ENCODE measurements around the gene OPA1.

Gene OPA1

DNA sequence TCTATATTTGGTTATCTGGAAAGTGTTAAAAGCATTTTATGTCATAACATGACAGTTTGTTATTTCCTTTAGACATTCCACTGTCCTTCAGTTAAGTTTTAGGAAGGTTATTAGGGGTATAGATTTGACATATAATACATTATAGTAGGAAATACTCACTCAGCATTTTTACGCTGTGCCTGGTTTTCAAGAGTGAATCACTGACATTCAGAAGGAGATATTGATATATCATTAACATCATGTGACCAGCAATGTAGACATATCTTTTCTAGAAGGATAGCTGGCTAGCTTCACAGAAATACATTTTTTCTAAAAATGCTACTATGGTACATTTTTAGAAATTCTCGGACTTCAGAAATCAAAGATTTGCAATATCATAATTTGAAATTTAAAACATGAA is 57.6 kb downstream of the OPA1 start:
- DNase-seq, result no peak

DNA sequence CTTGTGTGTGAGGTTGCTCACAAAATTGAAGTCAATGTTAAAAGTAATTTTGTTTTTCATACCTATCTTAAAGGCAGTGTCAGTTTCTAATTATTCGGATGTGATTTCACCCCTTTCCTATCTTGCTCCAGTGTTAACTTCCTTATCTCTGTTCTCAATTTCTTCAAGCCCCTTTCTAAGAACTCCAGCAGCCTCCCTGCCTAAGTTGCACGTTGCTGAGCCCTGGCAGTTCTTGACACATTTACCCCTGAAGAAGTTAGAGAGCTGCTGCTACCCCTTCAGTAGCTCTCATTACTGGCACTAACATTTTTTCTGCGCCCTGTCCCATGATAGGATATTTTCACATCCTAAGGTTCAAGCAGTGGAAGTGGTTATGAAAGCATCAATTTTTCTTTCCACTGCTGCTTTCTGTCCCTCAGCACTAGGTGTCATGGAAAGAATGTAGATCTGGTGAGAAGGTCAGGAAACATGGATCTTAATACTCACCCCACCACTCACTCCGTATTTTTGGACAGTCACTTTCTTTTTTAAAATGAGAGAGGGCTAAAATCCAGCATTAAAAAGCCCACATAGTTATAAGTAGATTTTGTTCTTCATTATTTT is 62.9 kb downstream of the OPA1 start:
- no peak for DNase-seq

DNA sequence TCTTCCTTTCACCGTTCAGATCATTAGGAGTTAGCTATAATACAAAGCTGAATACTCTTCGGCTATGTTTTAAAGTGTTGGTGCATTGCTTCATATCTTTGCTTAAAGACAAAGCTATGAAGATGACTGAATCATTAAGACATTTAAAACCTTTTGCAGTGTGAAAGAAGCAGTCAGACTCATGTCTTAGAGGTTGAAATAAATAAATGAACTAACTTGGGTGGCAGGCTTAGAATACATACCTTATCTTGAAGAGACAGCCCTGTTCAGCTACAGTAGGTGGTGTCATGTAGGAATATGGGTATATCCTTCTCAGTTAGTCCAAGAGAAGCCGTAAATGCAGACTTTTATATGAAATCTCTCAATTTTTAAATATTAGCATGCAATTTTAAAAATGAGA is 63.4 kb downstream of the OPA1 start:
- DNase-seq, result no peak

DNA sequence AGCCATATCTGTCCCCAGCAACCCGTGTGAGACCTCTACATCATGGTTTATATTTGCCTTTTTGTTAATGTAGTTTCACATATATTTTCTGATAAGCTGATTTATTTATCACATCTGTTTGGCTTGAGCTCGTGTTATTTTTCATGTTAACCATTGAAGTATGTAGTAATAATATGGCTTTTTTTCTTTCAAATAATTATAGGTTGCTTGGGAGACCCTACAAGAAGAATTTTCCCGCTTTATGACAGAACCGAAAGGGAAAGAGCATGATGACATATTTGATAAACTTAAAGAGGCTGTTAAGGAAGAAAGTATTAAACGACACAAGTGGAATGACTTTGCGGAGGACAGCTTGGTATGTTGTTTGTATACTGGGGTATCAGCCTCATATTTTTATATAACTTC is 63.9 kb downstream of the OPA1 start:
- DNase-seq, result no peak

DNA sequence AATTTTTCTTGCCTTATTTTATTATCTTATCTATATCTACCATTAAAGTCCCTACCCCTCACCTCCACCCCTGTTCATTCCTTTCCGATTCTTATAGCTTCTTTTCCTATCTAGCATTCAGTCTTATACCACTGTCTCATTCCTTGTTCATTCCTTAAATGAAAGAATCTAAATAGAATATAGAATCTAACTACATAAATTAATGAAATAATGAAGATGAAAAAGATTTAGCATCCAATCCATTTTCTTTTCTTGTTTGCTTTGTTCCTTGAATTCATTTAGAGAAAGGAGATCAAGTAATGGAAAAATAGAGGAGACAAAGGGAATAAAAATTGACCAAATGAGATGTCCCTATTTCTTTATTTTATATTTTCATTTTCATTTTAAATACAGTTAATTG is 67.2 kb downstream of the OPA1 start:
- no peak for DNase-seq

DNA sequence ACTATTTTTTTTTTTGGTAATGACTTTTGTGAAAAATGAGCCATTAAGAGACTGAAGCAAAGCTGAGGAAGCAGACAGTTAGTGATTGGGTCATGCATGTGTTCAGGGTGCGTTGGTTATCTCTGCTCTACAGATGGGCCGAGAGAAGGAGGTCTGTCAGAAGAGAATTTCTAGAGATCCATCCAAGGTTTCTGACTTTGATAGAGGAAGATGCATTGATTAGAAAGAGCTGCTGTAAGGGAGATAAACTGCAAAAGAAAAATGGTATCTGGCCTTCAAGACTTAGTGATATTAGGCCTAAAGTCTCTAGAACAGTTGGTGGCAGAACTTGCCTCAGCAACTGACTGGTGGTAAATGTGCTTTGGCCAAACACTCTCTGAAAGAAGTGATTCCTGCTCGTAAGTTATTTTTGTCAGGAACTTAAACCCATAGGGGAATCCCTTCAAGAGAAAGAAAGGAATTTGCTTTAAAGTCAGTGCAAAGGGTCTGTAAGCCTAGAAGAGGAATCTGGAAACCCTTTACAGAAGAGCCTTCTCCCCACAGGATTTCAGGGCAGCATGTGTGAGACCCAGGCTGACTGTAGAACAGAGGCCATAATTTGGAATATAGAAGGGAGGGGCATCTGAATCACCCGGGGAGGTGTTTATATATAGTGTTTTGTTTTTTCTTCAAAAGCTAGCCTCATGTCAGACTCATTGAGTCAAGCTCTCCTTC is 67.8 kb downstream of the OPA1 start:
- no peak for DNase-seq

DNA sequence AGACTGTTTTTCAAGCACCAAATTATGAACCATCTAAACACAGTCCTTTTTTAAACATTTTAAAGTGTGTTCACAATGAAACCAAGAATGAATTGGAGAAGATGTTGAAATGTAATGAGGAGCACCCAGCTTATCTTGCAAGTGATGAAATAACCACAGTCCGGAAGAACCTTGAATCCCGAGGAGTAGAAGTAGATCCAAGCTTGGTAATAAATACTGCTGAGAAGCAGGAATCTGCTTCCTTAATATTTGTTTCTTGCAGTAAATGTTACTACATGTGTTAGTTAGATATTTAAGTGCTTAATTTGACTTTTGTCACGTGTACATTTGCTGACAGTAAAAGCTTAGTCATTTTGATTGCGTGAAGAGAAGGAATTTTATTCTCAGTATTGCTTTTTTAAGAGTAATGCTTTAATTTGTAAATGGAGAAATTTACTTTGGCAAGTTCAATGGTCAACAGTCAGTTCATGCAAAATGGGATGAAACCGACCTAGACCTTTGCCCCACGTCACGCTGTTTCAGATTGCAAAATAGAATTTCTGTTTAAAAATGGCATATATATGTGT is 69.8 kb downstream of the OPA1 start:
- no peak for DNase-seq

DNA sequence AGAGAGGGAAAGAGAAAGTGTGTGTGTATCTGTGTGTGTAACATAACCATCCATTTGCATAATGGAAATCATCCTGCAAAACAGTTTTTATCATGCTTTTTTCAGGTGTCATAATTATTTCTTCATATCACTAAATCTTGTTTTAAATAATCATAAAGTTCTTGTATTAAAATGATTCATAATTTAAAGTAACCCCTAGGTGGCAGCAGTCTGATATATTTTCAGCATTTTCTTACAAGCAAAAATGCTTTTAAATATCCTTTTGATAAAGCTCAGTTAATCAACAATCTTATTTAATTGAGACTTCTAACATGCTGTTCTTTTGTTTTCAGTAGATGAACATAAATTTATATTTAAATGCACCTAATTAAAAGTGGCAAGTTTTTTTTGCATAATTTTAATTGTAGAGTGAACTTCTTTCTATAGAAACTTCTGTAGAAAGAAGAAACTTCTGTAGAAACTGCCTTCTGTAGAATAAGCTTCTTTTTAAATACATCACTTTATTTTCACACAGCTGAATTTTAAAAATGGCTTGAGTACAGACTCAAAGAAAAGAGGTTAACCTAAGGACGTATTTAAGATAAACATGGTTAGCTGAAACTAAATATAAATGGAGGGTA is 72.5 kb downstream of the OPA1 start:
- DNase-seq, result no peak

DNA sequence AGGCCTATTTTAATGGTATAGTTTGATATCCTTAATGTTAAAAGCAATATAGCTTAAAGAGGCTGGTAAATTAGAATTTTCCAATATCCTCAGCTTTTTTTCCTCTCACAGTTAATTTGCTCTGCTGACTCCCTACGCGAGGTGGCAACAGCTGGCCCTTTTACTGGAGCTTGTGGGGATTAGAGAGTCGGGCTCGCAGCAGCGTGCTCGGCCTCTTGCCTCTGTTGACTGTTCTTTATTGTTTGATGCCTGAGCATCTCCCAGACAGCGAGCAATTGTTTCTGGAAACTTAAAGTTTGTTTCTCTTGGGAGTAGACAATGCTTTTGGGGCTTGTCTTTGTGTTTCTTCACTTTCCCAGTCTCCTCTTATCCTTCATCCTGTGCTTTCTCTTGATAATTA is 80.8 kb downstream of the OPA1 start:
- DNase-seq, result no peak

DNA sequence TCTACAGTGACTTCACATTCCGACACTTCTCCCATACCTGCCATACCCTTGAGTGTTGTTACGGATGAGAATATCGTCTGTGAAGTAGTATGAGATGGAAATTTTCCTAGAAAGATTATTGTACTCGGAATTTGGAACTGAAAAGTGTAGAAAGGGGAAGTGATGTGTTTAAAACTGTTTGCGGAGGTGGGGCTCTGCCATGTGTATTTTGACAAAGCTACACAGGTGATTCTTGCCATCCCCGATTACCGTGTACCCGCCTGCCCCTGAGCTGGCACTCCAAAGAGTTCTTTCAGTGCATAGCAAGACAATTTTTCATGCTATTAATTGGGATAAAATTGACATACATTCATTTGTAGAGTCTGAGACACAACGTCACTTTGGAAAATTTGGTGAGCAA is 81.7 kb downstream of the OPA1 start:
- DNase-seq, result no peak

DNA sequence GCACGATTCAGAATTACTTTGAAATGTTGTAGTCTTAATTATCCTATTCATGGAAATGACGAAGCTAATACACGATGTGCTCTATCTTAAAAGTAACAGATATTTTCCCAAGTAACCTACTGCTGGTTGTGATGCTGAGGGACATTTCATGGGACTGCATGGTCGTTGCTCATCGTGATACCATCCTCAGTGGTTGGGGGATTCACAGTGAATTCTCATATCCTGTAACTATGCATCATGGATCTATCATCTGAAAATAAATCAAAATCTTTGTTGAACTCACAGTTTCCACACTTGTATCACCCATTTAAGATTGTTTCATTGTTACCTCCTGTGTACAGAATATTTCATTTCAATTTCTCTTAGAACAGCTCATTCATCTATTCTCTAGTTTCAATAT is 84.7 kb downstream of the OPA1 start:
- no peak for DNase-seq

DNA sequence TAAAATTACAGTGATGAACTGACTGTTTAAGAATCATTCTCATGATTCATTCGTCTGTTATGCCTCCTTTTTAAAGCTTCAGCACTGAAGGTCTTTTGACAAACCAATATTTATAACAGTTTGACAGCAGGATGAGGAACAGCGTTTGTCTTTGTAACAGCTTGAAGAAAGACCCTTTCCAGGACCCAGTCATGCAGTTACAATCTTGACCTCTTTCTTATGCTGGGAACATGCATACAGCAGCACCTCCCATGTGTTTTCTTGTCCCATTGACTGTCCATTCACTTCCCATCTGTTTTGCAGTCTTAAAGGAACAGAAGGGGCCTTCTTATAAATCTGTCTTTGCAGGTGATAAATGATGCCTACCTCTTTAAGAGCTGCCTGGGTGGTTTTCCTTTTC is 87.2 kb downstream of the OPA1 start:
- DNase-seq, result no peak

DNA sequence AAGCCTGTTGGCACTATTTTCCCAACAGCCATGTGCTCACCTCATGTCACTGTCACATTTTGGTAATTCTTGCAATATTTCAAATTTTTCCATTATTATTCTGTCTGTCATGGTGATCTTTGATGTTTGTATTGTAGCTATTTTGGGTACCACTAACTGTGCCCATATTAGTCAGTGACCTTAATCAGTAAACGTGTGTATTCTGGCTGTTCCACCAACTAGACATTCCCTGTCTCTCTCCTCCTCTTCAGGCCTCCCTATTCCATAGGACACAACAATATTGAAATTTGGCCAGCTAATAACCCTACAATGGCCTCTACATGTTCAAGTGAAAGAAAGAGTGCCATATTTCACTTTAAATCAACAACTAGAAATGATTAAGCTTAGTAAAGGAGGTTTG is 88.6 kb downstream of the OPA1 start:
- DNase-seq, result no peak

DNA sequence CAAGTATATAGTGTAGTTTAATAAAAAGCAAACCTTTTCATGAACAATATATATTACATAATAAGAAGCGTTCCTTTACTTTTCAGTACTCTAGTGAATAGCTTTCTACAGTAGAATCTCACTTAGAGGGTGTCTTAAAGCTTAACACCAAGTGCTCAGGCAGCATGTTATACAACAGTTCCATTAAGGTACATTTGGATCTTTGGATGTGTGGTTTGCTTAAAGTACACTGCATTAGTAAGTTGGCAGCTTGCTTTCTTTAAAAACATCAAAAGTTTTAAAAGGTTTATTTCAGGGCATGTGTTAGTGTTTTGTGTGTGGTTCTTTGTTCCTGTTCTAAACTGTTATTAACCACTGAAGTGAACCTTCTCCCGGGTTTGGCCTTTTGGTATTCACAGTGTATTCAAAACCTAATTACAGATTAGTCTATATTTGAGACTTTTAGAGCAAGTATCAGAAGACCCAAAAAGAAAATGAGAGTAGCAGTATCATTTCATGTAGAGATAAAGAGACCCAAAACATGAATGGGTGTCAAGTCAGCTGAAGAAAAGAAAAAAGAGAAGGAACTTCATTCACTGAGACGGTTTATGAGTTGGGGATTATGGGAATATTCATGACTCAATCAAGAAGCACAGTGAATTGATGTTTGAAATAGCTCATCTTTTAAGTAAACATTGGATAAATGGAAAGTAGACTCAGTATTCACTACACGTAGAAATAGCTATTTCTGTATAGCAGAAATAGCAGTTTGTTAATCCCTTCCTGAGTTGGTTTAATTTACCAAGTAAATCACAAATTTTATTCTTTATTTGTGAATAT is 93.9 kb downstream of the OPA1 start:
- DNase-seq, result no peak

DNA sequence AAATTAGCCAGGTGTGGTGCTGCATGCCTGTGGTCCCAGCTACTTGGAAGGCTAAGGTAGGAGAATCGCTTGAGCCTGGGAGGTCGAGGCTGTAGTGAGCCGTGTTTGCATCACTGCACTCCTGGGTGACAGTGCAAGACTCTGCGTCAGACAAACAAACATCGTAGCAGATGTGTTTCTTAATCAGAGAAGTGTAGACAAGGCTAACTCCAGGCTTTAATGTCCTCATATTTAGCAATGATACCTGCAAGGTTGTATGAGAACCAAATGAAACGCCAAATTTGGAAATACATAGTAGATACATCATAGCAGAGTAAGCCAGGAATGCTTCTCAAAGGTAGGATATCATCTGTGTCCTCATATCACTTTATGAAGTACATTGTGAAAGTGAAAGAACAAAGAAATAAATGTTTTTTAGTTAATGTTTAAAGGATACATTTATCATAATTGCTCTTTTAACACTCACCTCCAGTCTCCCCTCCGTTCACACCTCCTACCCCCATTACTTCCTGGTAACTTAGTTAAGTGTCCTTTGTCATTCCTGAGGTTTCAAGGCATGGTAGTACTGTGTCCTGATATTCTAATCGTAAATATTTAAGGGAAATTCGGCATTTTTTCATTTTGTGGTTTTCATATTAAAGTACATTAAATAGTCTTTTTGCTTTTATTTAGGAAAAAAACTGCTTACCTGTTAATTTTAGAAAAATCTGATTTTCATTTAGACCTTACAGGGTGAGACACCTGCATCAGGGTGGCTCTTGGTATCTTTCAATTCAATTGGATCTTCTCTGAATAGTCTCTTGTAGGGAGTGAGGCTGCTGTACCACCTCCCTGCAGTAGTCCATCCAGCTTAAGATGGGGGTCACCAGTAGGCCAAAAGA is 96.1 kb downstream of the OPA1 start:
- no peak for DNase-seq

DNA sequence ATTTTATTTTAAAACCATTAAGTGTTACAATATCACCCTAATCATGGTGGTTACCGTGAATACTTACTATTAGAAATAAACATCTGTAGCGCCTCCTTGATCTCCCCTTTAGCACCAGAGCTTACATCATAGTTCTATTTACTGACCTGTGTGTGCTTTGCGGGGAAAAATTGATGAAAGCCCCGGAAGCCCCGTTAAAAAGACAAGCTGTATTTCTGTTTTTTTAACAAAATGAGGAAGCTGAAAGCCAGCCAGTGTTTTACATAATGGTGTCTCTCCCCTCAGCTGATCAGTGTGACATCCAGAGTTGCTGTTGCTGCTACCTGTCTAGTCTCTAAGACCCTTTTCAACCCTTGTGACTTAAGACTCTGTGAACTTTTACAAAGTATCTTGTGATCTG is 100.8 kb downstream of the OPA1 start:
- DNase-seq, result no peak

DNA sequence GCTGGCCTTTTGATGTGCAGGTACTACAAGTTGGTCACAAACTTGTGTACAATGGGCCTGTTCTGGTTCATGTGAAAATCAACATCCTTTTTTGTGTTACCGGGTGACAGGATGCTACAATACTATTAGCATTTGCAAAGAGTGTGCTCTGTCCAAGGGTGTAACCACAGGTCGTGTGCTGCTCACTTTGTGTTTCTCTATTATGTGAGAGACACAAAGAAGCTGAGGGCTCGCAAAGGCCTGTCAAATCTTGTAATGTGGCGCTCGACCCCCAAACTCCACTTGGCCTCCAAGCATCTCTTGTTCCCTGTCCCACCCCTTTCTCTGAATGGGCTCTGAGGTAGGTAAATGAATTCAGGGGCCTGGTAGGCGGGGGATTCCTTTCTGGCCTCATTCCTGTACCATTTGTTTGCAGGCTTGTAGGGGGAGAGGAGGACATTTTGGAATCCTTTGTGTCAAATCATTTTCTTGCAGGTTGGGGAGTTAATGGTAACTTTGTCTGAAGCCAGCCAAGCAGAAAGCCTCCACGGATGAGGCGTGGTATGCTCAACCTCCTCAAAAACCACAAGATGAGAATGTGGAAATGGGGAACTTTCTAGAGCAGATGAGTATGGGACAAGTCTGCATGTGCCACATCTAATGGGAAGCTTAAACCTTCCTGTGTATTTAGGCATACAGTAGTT is 109.1 kb downstream of the OPA1 start:
- DNase-seq, result no peak

DNA sequence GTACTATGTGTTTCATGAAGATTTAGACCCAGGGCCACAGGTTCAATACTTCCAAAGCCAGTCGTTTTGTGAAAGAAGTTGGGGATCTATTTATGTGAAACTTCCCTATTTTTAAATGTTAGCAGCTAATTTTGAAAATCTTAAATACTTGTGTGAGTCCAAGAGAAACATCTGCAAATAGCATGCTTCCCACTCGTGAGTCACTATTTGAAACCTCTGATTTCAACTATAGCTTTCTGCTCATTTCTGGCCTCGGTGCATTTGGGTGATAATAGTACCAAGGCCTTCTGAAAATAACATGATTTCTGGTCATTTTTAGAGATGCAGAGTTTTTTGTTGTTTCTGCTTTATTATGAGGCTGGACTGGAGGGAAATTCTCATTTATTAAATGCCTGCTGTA is 110.0 kb downstream of the OPA1 start:
- no peak for DNase-seq

DNA sequence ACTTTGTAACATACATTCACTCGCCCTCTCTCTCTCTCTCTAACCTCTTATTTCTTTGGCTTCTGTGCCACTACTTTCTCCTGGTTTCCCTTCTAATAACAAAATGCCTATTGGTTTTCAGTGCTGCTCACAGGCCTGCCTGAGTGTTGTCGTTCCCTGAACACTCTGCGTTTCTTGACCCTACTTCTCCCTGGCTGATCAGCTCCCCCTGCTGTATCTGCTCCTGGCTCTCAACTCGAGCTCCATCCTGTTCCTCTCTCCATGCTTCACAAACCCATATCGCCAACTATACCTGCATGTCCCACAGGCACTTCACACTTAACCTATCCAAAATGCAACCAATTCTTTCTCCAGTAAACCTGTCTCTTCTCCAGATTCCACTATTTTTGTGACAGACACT is 111.4 kb downstream of the OPA1 start:
- DNase-seq, result no peak

DNA sequence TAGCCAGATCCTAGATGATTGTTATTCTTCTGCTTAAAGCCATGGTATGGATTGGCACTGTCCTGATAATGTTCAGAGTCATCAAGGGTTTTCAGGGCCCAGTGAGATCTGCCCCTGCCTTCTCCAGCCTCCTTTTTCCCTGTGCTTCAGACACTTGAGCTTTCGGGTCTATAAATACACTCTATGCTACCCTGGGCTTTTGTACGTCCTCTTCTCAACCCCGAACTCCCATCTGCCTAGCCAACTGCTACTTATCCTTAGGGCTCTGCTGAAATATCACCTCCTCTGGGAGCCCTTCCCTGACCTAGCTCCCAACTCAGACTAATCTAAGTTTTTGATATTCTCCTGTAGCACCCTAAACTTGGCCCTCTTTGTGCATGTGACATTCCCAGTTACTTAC is 115.3 kb downstream of the OPA1 start:
- DNase-seq, result no peak

DNA sequence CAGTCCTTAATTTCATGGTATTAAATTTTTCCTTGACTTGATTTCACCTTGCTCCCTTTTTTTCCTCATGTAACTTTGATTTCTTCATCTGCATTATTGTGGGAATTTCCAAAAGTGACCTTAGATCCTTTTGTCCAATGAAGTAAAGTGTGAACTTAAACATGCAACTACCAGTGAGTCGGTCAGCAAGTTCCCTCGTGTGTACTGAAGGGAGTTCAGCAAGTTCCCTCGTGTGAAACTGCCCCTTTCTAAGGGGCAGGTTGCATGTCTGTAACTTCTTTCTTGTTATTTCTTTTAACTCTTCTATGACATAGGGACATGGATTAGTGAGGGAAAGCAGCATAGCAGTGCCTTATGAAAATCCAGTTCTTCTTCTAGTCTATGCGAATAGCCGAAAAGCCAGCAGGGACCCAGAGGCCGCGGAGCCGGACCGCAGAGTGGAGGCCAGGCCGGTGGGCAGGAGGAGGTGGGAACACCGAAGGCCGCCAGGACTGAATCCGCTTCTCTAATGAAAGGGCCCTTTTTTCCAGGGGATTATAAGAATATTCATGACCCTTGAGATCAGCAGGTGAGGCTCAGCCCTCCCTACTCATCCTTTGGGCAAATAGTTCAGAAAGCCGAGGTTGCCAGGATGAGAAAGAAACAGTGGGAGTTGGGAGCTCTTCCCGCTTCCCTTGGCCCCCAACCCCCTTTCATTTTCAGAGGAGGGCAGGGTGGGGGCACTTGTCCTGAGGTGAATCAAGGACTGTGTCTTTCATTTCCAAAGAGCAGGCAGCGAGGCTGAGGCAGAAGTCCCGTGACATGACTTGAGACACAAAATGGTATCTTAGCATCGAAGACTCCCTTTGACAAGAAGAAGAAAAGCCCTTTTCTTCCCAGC is 117.5 kb downstream of the OPA1 start:
- DNase-seq, result no peak

Measured in cerebellar nuclear complex (tissue), 1 donor.